ENCODE results near the gene DRD3. TPM values are rescaled to one million over a fixed set of nuclear protein-coding genes. Genes with fewer than 3 reads are reported as not detected.

The DRD3 gene
- total RNA-seq, 1 experiment from 2014 or later, result not detected

GRCh38 chr3:114128231-114128630, 50.6 kb downstream of the DRD3 start:
- no peak overlapping the region for H2BK120ac ChIP-seq (ENCODE audit: low read depth, low read length, poor library complexity, severe bottlenecking)
- no peaks in the 10 kb centered on the region for H3K23me2 ChIP-seq (ENCODE audit: insufficient read length, low read depth, low read length, poor library complexity, severe bottlenecking)
- H3K4ac ChIP-seq (ENCODE audit: low read depth, low read length), result no peak overlapping the region
- H2AFZ ChIP-seq (ENCODE audit: low read length), result no peak overlapping the region
- no peak overlapping the region for H4K5ac ChIP-seq (ENCODE audit: insufficient read length, low read depth, low read length)
- H4K8ac ChIP-seq (replicated peaks; ENCODE audit: insufficient read length, low read depth, low read length), result no peak overlapping the region
- Mint-ChIP-seq H3K27me3 (ENCODE audit: low read depth) (no peaks in the 10 kb centered on the region; the same call in 1 of the 2 replicates), H3K4me3 (no peak overlapping the region), H3K27ac (no peak overlapping the region), H3K36me3 (ENCODE audit: insufficient read depth in 1 of 3, low read depth in 3 of 3) (no peaks in the 10 kb centered on the region), H3K9me3 (no peaks in the 10 kb centered on the region), H3K4me1 (0 out of 4 replicates have a peak, but pooled peaks cover 0 to 2% of the 10 kb centered on the region in 2 experiments)
- no peaks in the 10 kb centered on the region for H3K9me3 ChIP-seq (ENCODE audit: control insufficient read depth, low read depth, low read length)
- no peak overlapping the region for H2BK15ac ChIP-seq (ENCODE audit: low read depth, low read length)
- H4K91ac ChIP-seq (ENCODE audit: insufficient read length, low read depth, low read length), result no peak overlapping the region
- no peak for TF ChIP-seq CTCF (conservative IDR thresholded peaks at IDR 0.05)
- H3K79me2 ChIP-seq (ENCODE audit: insufficient read depth, low read length), result no peaks in the 10 kb centered on the region
- WGBS (ENCODE audit: extremely low coverage, insufficient read length, low lambda C conversion rate), result no CpG with 5 or more reads among the region's 1 CpG
- no peak overlapping the region for H3K23ac ChIP-seq (ENCODE audit: insufficient read length, low read depth, low read length)
- H3K14ac ChIP-seq (ENCODE audit: insufficient read depth, low read length), result no peak overlapping the region
- no peak overlapping the region for H2BK12ac ChIP-seq (ENCODE audit: insufficient read length, low read depth, low read length)
- no peak overlapping the region for H3K18ac ChIP-seq (ENCODE audit: insufficient read length, low read depth, low read length)
- H4K20me1 ChIP-seq (ENCODE audit: control insufficient read depth, insufficient read depth, insufficient read length), result no peaks in the 10 kb centered on the region
- H2AK5ac ChIP-seq (ENCODE audit: insufficient read length, low read length), result no peak overlapping the region
- H2BK5ac ChIP-seq (ENCODE audit: insufficient read length, low read length), result no peak overlapping the region
- no peaks in the 10 kb centered on the region for H3K4me1 ChIP-seq (ENCODE audit: insufficient read depth, low read length)
- H3K56ac ChIP-seq (ENCODE audit: insufficient read length, low read depth, low read length), result no peak overlapping the region
- H3K9ac ChIP-seq (ENCODE audit: extremely low read depth, insufficient read length, low read length), result no peak overlapping the region
- no peak overlapping the region for H2BK20ac ChIP-seq (ENCODE audit: low read depth, low read length, poor library complexity, severe bottlenecking)
- no peaks in the 10 kb centered on the region for H3K79me1 ChIP-seq (ENCODE audit: insufficient read depth, low read depth, low read length, poor library complexity, severe bottlenecking)
- DNase-seq, result no peak
- H3K27ac ChIP-seq (ENCODE audit: insufficient read length, low read depth, low read length), result no peak overlapping the region
- no peak overlapping the region for H3K4me2 ChIP-seq (ENCODE audit: insufficient read depth, insufficient read length, low read length)
- H3T11ph ChIP-seq (ENCODE audit: low read length), result no peak overlapping the region
- H3K27me3 ChIP-seq (ENCODE audit: insufficient read depth, low read length), result no peaks in the 10 kb centered on the region

All from H9 (cell line).